CD4-positive, alpha-beta T cell treated with Interleukin-15 for 4 hours (primary cell): ENCODE results near the gene DPAGT1.
"Not testable (repeated sequence)": the region's sequence is repeated elsewhere in the genome, so short reads cannot be mapped to it uniquely, and the experiment has no call there.

Experiments
- DNase-seq: peaks from one replicate; pipeline ENCODE4 v3.0.0-alpha.2; 2020; ENCODE audit warnings: low spot score

Gene DPAGT1

GRCh38 chr11:119101759-119102423, at the start of gene DPAGT1:
Gene DPAGT1 (minus strand): TSS chr11:119101853. CDS start chr11:119101655, 198 bp downstream.
- DNase-seq, result peak; percentile 87

GRCh38 chr11:119149786-119150275, 48.2 kb upstream of the DPAGT1 start:
- DNase-seq, result no peak

DNA sequence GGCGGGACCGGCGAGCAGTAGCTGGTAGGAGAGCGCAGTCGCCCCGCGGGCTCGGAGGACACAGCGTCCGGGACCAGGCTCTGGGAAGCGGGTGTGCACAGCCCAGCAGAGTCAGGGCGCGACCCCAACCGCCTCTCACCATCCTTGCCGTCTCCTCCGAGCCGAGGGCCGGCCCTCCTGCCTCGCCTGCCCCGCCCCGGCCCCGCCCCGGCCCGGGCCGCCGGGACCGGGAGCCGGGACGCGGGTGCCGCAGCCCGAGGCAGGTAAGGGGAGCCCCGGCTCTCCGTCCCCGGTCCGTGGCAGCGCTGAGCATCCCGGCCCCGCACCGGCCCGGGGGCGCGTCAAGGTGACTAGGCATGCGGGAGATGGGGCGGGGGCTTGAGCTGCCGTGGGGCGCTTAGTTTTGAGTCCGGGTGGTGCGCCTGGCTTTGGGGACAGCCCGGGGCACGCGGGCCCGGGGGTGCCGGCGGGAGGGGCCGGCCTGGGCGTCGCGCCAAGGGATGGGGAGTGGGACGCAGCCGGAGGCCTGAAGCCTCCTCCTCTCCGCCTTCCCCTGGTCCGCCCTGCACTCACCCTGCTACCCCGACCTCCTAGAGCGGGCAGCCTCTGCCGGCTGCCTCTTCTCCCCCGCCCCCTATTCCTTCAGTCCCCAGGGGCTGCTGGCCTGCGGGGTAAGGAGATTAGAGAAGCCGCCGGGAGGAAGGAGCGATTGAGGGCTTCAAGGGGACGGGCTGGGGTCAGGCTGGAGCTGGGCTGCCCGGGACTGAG, 47.5 kb upstream of the DPAGT1 start, which contains the start of gene ABCG4:
TSS of gene ABCG4 (plus strand) at position 35 of the 768 bp plus-strand sequence. CDS start 914 bp downstream, outside the sequence.
- DNase-seq, result no peak

DNA sequence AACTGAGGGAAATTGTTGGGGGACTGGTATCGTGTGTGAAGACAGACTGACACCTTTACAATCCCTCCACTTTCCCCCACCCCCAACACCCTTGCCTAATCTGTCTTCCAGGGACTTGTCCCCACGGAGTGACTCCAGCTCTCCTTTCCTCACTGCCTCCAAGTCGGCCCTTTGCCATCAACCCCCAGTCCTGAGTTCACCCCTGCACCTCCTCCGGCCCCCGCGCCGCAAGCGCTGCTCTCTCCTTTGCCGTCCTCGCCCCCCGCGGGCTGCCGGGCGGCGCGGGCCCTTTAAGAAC, 47.0 kb upstream of the DPAGT1 start:
- no peak for DNase-seq

DNA sequence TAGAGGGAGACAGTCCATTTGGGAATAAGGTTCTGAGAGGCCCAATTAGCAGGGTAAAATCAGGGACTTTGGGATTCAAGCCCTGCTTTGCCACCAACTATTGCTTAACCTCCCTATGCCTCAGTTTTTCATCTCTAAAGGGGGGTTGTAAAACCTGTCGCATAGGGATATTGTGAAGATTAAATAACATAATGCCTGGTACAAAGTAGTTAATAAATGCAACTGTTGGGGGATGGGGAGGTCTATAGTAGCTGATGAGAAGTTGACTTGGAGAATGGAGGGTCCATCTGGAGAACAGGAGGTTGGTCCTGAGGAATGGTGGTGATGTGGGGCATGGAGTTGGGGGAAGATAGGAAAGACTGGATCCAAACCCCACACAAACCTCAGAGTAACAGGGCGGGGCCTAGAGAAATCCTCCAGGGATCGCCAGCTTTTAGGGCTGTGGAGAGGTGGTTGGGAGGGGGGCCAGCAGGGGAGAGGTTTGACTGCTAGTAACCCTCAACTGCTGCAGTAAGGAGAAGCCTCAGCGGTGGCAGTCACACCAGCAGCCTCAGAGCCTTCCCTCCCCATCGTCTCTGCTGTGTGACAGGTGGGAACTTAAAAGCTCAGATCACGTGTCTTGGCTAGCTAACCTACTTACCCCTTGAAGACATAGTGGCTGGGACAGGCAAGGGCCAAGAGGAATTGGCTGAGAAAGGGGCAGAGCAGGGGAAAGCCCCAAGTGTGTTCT, 46.1 kb upstream of the DPAGT1 start:
- no peak for DNase-seq

DNA sequence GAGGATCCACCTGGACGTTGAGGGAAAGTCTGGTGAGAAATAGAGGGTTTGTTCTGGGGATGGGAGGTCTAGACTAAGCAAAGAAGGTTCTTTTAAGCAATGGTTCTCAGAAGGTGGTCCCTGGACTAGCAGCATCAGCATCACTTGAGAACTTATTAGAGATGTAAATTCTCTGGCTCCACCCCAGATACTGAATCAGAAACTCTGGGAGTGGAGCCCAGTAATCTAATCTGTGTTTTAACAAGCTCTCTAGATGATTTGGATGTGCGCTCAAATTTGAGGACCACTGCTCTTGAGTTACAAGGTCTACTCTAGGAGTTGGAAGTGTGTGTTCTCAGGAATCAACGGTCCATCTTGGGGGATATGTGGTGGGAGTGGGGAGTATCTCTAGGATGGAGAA, 43.9 kb upstream of the DPAGT1 start:
- no peak for DNase-seq

DNA sequence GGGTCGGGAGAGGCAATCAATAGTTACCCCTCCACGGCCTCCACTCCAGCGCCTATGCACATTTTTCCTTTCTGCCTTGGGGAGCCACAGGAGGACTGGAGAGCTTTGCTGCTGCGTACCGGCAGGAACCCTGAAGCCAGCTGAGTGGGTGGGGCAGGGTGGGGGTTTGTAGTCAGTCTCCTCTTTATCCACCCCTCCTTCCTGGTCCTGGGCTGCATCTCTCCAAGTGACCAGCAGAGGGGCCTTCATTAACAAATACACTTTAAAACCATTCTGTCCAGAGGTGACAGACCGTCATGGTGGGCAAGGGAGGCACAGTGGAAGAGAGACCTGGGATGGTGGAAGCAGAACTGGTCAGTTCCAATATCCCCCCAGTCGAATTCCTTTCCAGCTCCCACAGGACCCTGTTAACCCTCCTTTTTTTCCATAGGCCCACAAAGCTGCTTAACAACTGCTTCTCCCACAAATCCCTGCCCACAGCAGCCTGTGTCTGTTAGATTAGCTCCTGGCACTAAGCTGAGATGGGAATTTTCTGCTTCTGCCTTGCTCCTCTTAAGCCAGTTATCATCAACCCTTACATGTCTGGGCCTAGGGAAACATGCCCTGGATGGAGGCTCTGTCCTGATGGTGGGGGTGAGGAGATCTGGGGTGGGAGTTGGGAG, 43.3 kb upstream of the DPAGT1 start:
- DNase-seq, result peak; percentile 18

DNA sequence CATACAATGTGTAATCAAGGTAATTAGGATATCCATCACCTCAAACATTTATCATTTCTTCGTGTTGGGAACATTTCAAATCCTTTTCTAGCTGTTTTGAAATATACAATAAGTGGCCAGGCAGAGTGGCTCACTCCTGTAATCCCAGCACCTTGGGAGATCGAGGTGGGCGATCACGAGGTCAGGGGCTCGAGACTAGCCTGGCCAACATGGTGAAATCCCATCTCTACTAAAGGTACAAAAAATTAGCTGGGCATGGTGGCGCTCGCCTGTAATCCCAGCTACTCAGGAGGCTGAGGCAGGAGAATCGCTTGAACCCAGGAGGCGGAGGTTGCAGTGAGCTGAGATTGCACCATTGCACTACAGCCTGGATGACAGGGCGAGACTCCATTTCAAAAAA, 37.6 kb upstream of the DPAGT1 start:
- not testable (repeated sequence) for DNase-seq

- no peak for DNase-seq
Observed at GRCh38 chr11:119134389-119134978, 32.8 kb upstream of the DPAGT1 start.

DNA sequence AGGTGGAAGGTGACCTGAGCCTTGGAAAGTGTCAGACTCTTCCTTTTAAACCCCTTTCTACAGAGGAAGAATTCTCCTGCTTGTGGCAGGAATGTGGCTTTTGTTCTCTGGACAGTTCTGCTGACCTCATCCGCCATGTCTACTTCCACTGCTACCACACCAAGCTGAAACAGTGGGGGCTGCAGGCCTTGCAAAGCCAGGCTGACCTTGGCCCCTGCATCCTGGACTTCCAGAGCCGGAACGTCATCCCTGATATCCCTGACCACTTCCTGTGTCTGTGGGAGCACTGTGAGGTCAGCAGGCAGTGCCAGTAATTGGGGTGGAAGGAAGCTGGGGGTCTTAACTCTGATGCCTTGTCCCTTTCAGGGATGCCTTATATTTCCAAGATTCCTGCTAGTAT, 29.0 kb upstream of the DPAGT1 start:
- DNase-seq, result no peak

DNA sequence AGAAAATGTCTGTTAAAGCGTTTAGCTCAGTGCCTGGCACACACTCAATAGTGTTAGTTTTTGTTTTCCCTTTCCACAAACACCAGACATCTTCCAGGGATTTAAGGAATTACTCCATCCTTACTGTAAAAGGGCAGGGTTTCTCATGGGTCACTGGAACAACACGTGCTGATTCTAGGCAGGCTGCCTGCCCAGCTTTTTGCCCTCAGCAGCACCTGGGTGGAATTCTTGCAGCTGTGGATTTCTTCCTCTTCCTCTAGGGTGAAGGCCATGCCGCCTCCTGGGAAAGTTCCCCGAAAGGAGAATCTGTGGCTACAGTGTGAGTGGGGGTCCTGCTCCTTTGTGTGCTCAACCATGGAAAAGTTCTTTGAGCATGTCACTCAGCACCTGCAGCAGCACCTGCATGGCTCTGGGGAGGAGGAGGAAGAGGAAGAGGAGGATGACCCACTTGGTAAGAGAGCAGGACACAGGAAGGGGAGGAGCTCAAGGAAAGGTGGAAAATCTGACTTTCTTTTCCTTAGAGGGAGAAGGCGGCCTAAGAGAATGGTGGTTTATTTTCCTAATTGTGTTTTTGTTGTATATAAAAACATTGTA, 25.1 kb upstream of the DPAGT1 start:
- no peak for DNase-seq

GRCh38 chr11:119125821-119126220, 24.2 kb upstream of the DPAGT1 start:
- DNase-seq, result no peak

GRCh38 chr11:119121811-119122124, 20.1 kb upstream of the DPAGT1 start:
- no peak for DNase-seq

GRCh38 chr11:119121008-119121810, 19.6 kb upstream of the DPAGT1 start, which contains the start of gene HINFP:
Gene HINFP (plus strand): TSS chr11:119121580. CDS start chr11:119126945, 5,365 bp downstream.
- peak; percentile 100 for DNase-seq

- DNase-seq, result no peak
Observed at GRCh38 chr11:119120639-119121007, 19.0 kb upstream of the DPAGT1 start.

DNA sequence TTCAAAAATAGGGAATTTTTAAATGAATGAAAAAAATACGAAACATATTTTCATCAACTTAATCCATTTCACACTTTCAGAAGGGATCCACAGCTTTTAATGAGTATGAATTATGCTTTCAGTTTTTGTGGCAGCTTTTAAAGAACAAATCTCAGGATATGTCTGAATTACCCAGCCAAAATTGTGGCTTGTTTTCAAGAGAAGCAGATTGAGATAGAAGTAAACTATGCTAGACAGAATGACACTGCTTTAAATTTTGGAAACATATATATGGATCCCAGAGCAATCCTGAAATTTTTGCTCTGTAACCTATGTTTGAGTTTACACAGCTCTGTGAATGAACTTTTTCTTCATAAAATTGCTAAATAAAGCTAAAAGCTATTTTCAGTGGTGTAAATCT, 17.3 kb upstream of the DPAGT1 start:
- DNase-seq, result no peak

- DNase-seq, result no peak
Observed at GRCh38 chr11:119118227-119118626, 16.6 kb upstream of the DPAGT1 start.

GRCh38 chr11:119117004-119117706, 15.5 kb upstream of the DPAGT1 start:
- DNase-seq, result no peak

DNA sequence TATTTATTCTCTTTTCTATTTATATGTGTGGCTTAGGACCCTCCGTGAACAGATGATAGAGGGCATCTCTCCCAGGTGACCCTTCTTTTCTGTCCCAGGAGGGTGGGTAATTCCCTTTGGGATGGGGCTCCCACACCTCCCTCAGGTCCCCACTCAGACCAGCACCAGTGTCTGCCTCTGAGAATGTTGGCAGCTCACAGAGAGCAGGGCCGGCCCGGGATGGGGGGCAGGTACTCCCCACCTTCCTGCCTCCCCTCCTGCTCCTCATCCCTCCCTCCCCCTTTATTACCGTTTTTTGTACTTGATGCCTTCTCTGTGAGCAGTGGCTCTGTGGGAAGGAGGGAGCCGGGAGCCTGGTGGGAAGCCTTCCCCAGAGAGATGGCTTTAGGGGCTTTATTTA, 14.9 kb upstream of the DPAGT1 start:
- DNase-seq, result no peak

DNA sequence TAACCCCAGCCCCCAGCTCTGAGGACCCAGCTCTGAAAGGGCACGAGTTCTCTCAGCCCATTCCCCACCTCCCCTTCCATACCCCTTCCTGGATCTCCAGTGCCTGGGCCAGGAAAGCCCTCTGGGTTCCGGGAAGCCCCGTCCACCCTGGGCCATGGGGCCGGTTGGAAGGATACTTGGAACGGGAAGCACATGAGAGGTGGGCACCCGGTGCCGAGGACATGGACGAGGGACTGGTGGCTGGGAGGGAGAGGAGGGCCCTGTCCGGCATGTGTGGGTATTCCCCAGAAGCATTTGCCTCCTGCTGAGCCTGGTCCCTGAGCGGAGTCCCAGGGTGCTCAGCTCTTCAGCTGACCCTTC, 14.6 kb upstream of the DPAGT1 start:
- no peak for DNase-seq
